A549 (cell line): ENCODE data around the gene MPL. TPM values are rescaled to one million over a fixed set of nuclear protein-coding genes. Genes with fewer than 3 reads are reported as not detected.
A peak's percentile ranks its signal among the peaks of the same experiment; 100 is the strongest.

Experiments used
- ATAC-seq, 2 experiments: fragments of 200-7000 bp in 1 of 2; fragments of >200 bp in 1 of 2; cut with Nextera tagmentation in 1 of 2; cut with Tn5 transposase in 1 of 2; 3 replicates each; pipeline versions ENCODE4 v1.8.0 to v1.9.1; 2018 to 2020; ENCODE audit warnings: mild to moderate bottlenecking in 1 of 2, moderate library complexity in 1 of 2
- CTCF ChIA-PET: fragments of 300-600 bp; sonication (Branson Sonifier 250); formaldehyde crosslinking; extraction: SDS; loops from one replicate; lab custom pipeline; 2021; ENCODE audit warnings: antibody characterized with exemption, inconsistent platforms; lab: Yijun Ruan, JAX
- POLR2A ChIA-PET: fragments of 350-600 bp; formaldehyde crosslinking; extraction: SDS; loops from one replicate; lab custom pipeline; 2021; ENCODE audit warnings: antibody characterized with exemption, inconsistent platforms; lab: Yijun Ruan, JAX
- DNase-seq, 2 experiments: peaks; one replicate each; pipeline versions ENCODE4 v3.0.0 to v3.0.0-alpha.2; 2011 to 2016; ENCODE audit warnings: low read depth in 1 of 2, low spot score in 1 of 2
- FAIRE-seq: peaks from 2 replicates; lab custom pipeline; 2011; peaks lifted over from hg19 to GRCh38; lab: Jason Lieb, UNC
- H3K27ac ChIP-seq, 2 experiments: fragments of >200 bp; sonication (Bioruptor Twin); formaldehyde crosslinking; 3 replicates each; pipeline ENCODE4 v1.5.1; 2016 to 2017
- H3K4me1 ChIP-seq: fragments of >200 bp; sonication (Bioruptor Twin); formaldehyde crosslinking; 3 replicates; pipeline ENCODE4 v1.6.1; 2016
- H3K4me2 ChIP-seq: fragments of >200 bp; sonication (Bioruptor Twin); formaldehyde crosslinking; 3 replicates; pipeline ENCODE4 v1.6.1; 2016
- H3K4me3 ChIP-seq: fragments of >200 bp; sonication (Bioruptor Twin); formaldehyde crosslinking; 3 replicates; pipeline ENCODE4 v1.5.1; 2016
- H3K9me3 ChIP-seq: fragments of >200 bp; sonication (Bioruptor Twin); formaldehyde crosslinking; 3 replicates; pipeline ENCODE4 v1.6.1; 2016
- ATOH8 ChIP-seq: fragments of 250-450 bp; sonication (Bioruptor Pico); IDR thresholded peaks from 2 replicates; pipeline ENCODE4 v1.5.0; 2020; ENCODE audit warnings: low read depth, mild to moderate bottlenecking, moderate library complexity
- BHLHE40 ChIP-seq: IDR thresholded peaks from 2 replicates; pipeline ENCODE4 v1.6.1; 2012; ENCODE audit warnings: low read depth, low read length, inconsistent platforms
- CBX8 ChIP-seq: fragments of 200-600 bp; sonication (generic); IDR thresholded peaks from 2 replicates; pipeline ENCODE4 v1.6.1; 2016
- EHMT2 ChIP-seq: fragments of 200-600 bp; sonication (generic); IDR thresholded peaks from 2 replicates; pipeline ENCODE4 v1.6.1; 2016; ENCODE audit warnings: antibody characterized with exemption, low read depth, mild to moderate bottlenecking, moderate library complexity
- FOSB ChIP-seq: fragments of 250-450 bp; sonication (Bioruptor Pico); IDR thresholded peaks from 2 replicates; pipeline ENCODE4 v1.5.0; 2020; ENCODE audit warnings: mild to moderate bottlenecking, moderate library complexity
- HDAC2 ChIP-seq: fragments of 200-600 bp; sonication (generic); IDR thresholded peaks from 2 replicates; pipeline ENCODE4 v1.6.1; 2016
- HEYL ChIP-seq: fragments of 250-450 bp; sonication (Bioruptor Pico); IDR thresholded peaks from 2 replicates; pipeline ENCODE4 v1.8.0; 2021; ENCODE audit warnings: mild to moderate bottlenecking, moderate library complexity
- HOXA7 ChIP-seq: fragments of 250-450 bp; sonication (Bioruptor Pico); IDR thresholded peaks from 2 replicates; pipeline ENCODE4 v1.5.0; 2020; ENCODE audit warnings: mild to moderate bottlenecking, moderate library complexity
- JUN ChIP-seq, 2 experiments: fragments of >200 bp; sonication (Bioruptor Twin); formaldehyde crosslinking; IDR thresholded peaks; 2 replicates in 1 of 2; 3 replicates in 1 of 2; pipeline ENCODE4 v1.6.1; 2016 to 2017
- KDM5A ChIP-seq: fragments of 200-600 bp; sonication (generic); IDR thresholded peaks from 2 replicates; pipeline ENCODE4 v1.6.1; 2016; ENCODE audit warnings: antibody characterized with exemption, mild to moderate bottlenecking
- MAFK ChIP-seq: fragments of 450-650 bp; IDR thresholded peaks from 2 replicates; pipeline ENCODE4 v1.6.1; 2014; ENCODE audit not compliant: partially characterized antibody
- MAX ChIP-seq: IDR thresholded peaks from 2 replicates; pipeline ENCODE4 v1.6.1; 2012
- REST ChIP-seq: fragments of 200-600 bp; sonication (generic); IDR thresholded peaks from 2 replicates; pipeline ENCODE4 v1.6.1; 2016; ENCODE audit warnings: antibody characterized with exemption, mild to moderate bottlenecking, moderate library complexity
- USF2 ChIP-seq: fragments of 450-650 bp; IDR thresholded peaks from 2 replicates; pipeline ENCODE4 v1.6.1; 2014; ENCODE audit warnings: antibody characterized with exemption
- ZSCAN20 ChIP-seq: fragments of 250-450 bp; sonication (Bioruptor Pico); IDR thresholded peaks from 2 replicates; pipeline ENCODE4 v1.8.0; 2022; ENCODE audit warnings: mild to moderate bottlenecking, moderate library complexity
- WGBS: methylation state at CpG from one replicate; pipeline ENCODE4 v1.1.6; 2017; ENCODE audit errors: missing lambda C conversion rate; 5-methylcytosine and 5-hydroxymethylcytosine counted together
- polyA plus RNA-seq, 4 experiments: library from polyadenylated mRNA; depleted of rRNA in 3 of 4; stranded (reverse); fragments of >200 nt; fragmentation: RNase III in 1 of 4; extraction: RNeasy Plus Mini Kit Qiagen cat#74134 plus additional on column Dnase treatment in 1 of 4; gene quantifications; 2 replicates in 3 of 4; 3 replicates in 1 of 4; pipeline ENCODE4 v1.2.3, GENCODE V29; 2011 to 2017
- TF ChIP-seq, protein P1 (sequence below): fragments of 150-350 bp; IDR thresholded peaks from 2 replicates; pipeline ENCODE4 v1.6.1; 2014; ENCODE audit warnings: low read depth, mild to moderate bottlenecking, low read length
- TF ChIP-seq, protein P2 (sequence below): fragments of >200 bp; sonication (Bioruptor Twin); formaldehyde crosslinking; IDR thresholded peaks from 3 replicates; pipeline ENCODE4 v1.6.1; 2016

Gene MPL
- polyA plus RNA-seq, 2 of the 4 experiments (the other 2 are of a cell fraction): not detected

GRCh38 chr1:43349594-43350306 lies 12.1 kb downstream of the MPL start:
- no peak for FAIRE-seq
- no peak for DNase-seq
- TF ChIP-seq ZSCAN20 (CRISPR knock-in tag): no peak
- no peak for TF ChIP-seq HEYL
- no peak for TF ChIP-seq USF2
- no peak; a peak in 1 of 5 replicates for TF ChIP-seq JUN (IDR thresholded peaks at IDR 0.05)
- TF ChIP-seq, protein P1, sequence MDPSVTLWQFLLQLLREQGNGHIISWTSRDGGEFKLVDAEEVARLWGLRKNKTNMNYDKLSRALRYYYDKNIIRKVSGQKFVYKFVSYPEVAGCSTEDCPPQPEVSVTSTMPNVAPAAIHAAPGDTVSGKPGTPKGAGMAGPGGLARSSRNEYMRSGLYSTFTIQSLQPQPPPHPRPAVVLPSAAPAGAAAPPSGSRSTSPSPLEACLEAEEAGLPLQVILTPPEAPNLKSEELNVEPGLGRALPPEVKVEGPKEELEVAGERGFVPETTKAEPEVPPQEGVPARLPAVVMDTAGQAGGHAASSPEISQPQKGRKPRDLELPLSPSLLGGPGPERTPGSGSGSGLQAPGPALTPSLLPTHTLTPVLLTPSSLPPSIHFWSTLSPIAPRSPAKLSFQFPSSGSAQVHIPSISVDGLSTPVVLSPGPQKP: no peak
- no peak for TF ChIP-seq CBX8
- no peak for TF ChIP-seq ATOH8
- Histone ChIP-seq H3K9me3 (no peaks in the 10 kb centered on the region), H3K4me2 (peak overlapping the region; percentile 82), H3K4me1 (peaks cover 9% of the 10 kb centered on the region; the same call in 2 of the 3 replicates), H3K4me3 (peak overlapping the region; percentile 70), H3K27ac (peak overlapping the region; percentile 96 to 99)
- POLR2A ChIA-PET: no interaction called here
- ATAC-seq: peak in 1 of 2 experiments; percentile 1; a peak in 1 of 6 replicates
- CTCF ChIA-PET: no interaction called here
- 46% methylated on average over 11 of the region's 11 CpGs for WGBS

DNA sequence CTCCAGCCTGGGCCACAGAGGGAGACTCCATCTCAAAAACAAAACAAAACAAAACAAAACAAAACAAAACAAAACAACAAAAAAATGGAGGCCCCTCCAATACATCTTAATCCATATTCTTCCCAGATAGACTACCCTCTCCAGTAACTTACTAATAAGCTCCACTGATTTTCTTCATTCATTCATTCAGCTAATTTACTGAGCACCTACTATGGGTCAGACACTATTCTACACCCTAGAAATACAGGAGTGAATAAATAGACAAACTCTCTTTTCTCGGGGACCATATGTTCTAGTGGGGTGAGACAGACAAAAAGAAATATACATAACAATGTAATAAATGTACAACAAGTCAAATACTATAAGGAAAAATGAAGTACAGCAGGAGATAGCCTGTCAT lies 13.4 kb downstream of the MPL start:
- WGBS: 88% methylated on average over 1 of the region's 1 CpG

More for the DNA sequence above, 13.4 kb downstream of the MPL start:
- ChIA-PET POLR2A (no interaction called here), CTCF (interaction anchor here (0.5 kb wide), 1 partner anchor 585 kb away, joined by 5 read pairs; no protein-coding TSS in a partner anchor)
- no peak for FAIRE-seq
- no peak for TF ChIP-seq REST
- TF ChIP-seq EHMT2: no peak
- no peak for TF ChIP-seq MAX
- TF ChIP-seq, protein P2, sequence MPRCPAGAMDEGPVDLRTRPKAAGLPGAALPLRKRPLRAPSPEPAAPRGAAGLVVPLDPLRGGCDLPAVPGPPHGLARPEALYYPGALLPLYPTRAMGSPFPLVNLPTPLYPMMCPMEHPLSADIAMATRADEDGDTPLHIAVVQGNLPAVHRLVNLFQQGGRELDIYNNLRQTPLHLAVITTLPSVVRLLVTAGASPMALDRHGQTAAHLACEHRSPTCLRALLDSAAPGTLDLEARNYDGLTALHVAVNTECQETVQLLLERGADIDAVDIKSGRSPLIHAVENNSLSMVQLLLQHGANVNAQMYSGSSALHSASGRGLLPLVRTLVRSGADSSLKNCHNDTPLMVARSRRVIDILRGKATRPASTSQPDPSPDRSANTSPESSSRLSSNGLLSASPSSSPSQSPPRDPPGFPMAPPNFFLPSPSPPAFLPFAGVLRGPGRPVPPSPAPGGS: no peak
- TF ChIP-seq FOSB (CRISPR knock-in tag): no peak
- TF ChIP-seq ATOH8: no peak
- no peak for TF ChIP-seq HOXA7
- TF ChIP-seq KDM5A: no peak
- TF ChIP-seq HDAC2: no peak
- no peak for TF ChIP-seq MAFK
- no peak for TF ChIP-seq BHLHE40
- H3K9me3 ChIP-seq: no peaks in the 10 kb centered on the region
- no peak for ATAC-seq
- H3K4me3 ChIP-seq: no peak overlapping the region
- H3K27ac ChIP-seq: no peak overlapping the region
- peaks cover 9% of the 10 kb centered on the region; the same call in 2 of the 3 replicates for H3K4me1 ChIP-seq
- no peak for DNase-seq
- no peak overlapping the region for H3K4me2 ChIP-seq
